ENCODE data around the gene RHNO1. TPM values are rescaled to one million over a fixed set of nuclear protein-coding genes. Genes with fewer than 3 reads are reported as not detected.
A peak's percentile ranks its signal among the peaks of the same experiment; 100 is the strongest.

The RHNO1 gene
- total RNA-seq, 1 experiment from 2014 or later: 37.7 TPM

GRCh38 chr12:2851931-2852330 is 25.1 kb upstream of the RHNO1 start:
- no peak for DNase-seq (ENCODE audit: low read depth, low spot score)
- Histone ChIP-seq H3K9me3 (ENCODE audit: control insufficient read depth, insufficient read depth, low read depth, low read length) (no peaks in the 10 kb centered on the region), H3K27me3 (ENCODE audit: control insufficient read depth, insufficient read depth, low read length) (no peaks in the 10 kb centered on the region), H3K27ac (ENCODE audit: low read length) (no peak overlapping the region), H3K4me3 (ENCODE audit: low read depth in 2 of 2, low read length in 2 of 2) (no peak overlapping the region), H3K36me3 (ENCODE audit: control insufficient read depth, insufficient read depth, low read length) (no peaks in the 10 kb centered on the region), H3K4me1 (ENCODE audit: control insufficient read depth, insufficient read depth, low read length) (no peaks in the 10 kb centered on the region)
- intact Hi-C loops (cut with micrococcal nuclease; ENCODE audit: unreplicated experiment) (no loop called here), in situ Hi-C loops (cut with HindIII; ENCODE audit: low pct_unique_long_range_greater_than_20kb, low sequenced_read_pairs) (no loop called here)
- ChIA-PET POLR2A (no interaction called here), CTCF (interaction anchor here (0.6 kb wide), 1 partner anchor 347 kb away, joined by 3 read pairs; no protein-coding TSS in a partner anchor)
- no peak for TF ChIP-seq POLR2AphosphoS5 (IDR thresholded peaks at IDR 0.05; ENCODE audit: low read depth, low read length)
- no peak for TF ChIP-seq SIN3A (IDR thresholded peaks at IDR 0.05; ENCODE audit: borderline replicate concordance, insufficient read depth, low read depth, low read length)
- TF ChIP-seq CTCF (IDR thresholded peaks at IDR 0.05): no peak
- no peak for TF ChIP-seq REST (IDR thresholded peaks at IDR 0.05; ENCODE audit: insufficient read depth in 1 of 2, low read depth in 2 of 2, low read length in 1 of 2)
- no peak for TF ChIP-seq TCF7L2 (IDR thresholded peaks at IDR 0.05; ENCODE audit: low read depth, low read length)
- no peak for ATAC-seq
- BruUV-seq (replicated peaks): no TSS peak

GRCh38 chr12:2853626-2854025 is 23.4 kb upstream of the RHNO1 start:
- Histone ChIP-seq H3K27me3 (ENCODE audit: control insufficient read depth, insufficient read depth, low read length) (no peaks in the 10 kb centered on the region), H3K4me3 (ENCODE audit: low read depth in 2 of 2, low read length in 2 of 2) (no peak overlapping the region), H3K4me1 (ENCODE audit: control insufficient read depth, insufficient read depth, low read length) (no peaks in the 10 kb centered on the region), H3K9me3 (ENCODE audit: control insufficient read depth, insufficient read depth, low read depth, low read length) (no peaks in the 10 kb centered on the region), H3K36me3 (ENCODE audit: control insufficient read depth, insufficient read depth, low read length) (no peaks in the 10 kb centered on the region), H3K27ac (ENCODE audit: low read length) (no peak overlapping the region)
- POLR2A ChIA-PET: interaction anchor here (0.7 kb wide), 1 partner anchor 10 kb away, joined by 3 read pairs; no protein-coding TSS in a partner anchor
- TF ChIP-seq CTCF (IDR thresholded peaks at IDR 0.05): peak; percentile 88
- TF ChIP-seq SIN3A (IDR thresholded peaks at IDR 0.05; ENCODE audit: borderline replicate concordance, insufficient read depth, low read depth, low read length): no peak
- ATAC-seq (peak; percentile 77), DNase-seq (ENCODE audit: low read depth, low spot score) (no peak)
- in situ Hi-C loops (cut with HindIII; ENCODE audit: low pct_unique_long_range_greater_than_20kb, low sequenced_read_pairs): no loop called here
- BruUV-seq (replicated peaks): no TSS peak
- CTCF ChIA-PET: interaction anchor here (0.5 to 0.7 kb wide), 5 partner anchors 11 to 86 kb away, joined by 3 to 7 read pairs (median 4); no protein-coding TSS in a partner anchor
- intact Hi-C loops (cut with micrococcal nuclease; ENCODE audit: unreplicated experiment): no loop called here

Measured in Panc1 (cell line).